DND-41 (cell line): ENCODE data around the gene STXBP6.

Source experiments
- ATAC-seq: fragments of 200-7000 bp; cut with Tn5 transposase; 3 replicates; pipeline ENCODE4 v1.9.1; 2021; ENCODE audit warnings: low read depth; ENCODE audit not compliant: insufficient read depth
- DNase-seq: peaks from one replicate; pipeline ENCODE4 v3.0.0-alpha.2; 2020
- H2AFZ ChIP-seq: 2 replicates; pipeline ENCODE4 v1.6.0; 2012; ENCODE audit warnings: low read depth, low read length
- H3K27ac ChIP-seq: 2 replicates; pipeline ENCODE4 v1.5.1; 2012; ENCODE audit warnings: low read length, inconsistent platforms
- H3K27me3 ChIP-seq: fragments of 200-600 bp; sonication (generic); 2 replicates; pipeline ENCODE4 v1.6.0; 2012; ENCODE audit warnings: low read length, mild to moderate bottlenecking, inconsistent platforms; ENCODE audit not compliant: insufficient read depth, poor library complexity
- H3K36me3 ChIP-seq: 2 replicates; pipeline ENCODE4 v1.5.1; 2012; ENCODE audit warnings: low read length, inconsistent platforms; ENCODE audit not compliant: insufficient read depth
- H3K4me1 ChIP-seq: 2 replicates; pipeline ENCODE4 v1.5.1; 2012; ENCODE audit warnings: mild to moderate bottlenecking, low read length; ENCODE audit not compliant: insufficient read depth
- H3K4me2 ChIP-seq: 2 replicates; pipeline ENCODE4 v1.6.0; 2012; ENCODE audit warnings: mild to moderate bottlenecking, moderate library complexity, low read length, inconsistent platforms; ENCODE audit not compliant: insufficient read depth
- H3K4me3 ChIP-seq, 2 experiments: fragments of 200-600 bp in 1 of 2; shearing (Covaris generic) in 1 of 2; 2 replicates each; pipeline ENCODE4 v1.5.1; 2012 to 2016; ENCODE audit warnings: inconsistent platforms in 2 of 2, low read length in 2 of 2, mild to moderate bottlenecking in 2 of 2, low read depth in 1 of 2, moderate library complexity in 1 of 2
- H3K79me2 ChIP-seq: 2 replicates; pipeline ENCODE4 v1.6.0; 2012; ENCODE audit warnings: low read length, inconsistent platforms; ENCODE audit not compliant: insufficient read depth
- H3K9ac ChIP-seq: 2 replicates; pipeline ENCODE4 v1.6.0; 2012; ENCODE audit warnings: low read depth, mild to moderate bottlenecking, inconsistent platforms, low read length, moderate library complexity
- H3K9me3 ChIP-seq: 2 replicates; pipeline ENCODE4 v1.5.1; 2012; ENCODE audit warnings: low read length, moderate library complexity, mild to moderate bottlenecking, inconsistent platforms; ENCODE audit not compliant: insufficient read depth, severe bottlenecking
- H4K20me1 ChIP-seq: 2 replicates; pipeline ENCODE4 v1.6.0; 2012; ENCODE audit warnings: low read length; ENCODE audit not compliant: insufficient read depth
- EZH2 ChIP-seq: IDR thresholded peaks from 3 replicates; pipeline ENCODE4 v1.6.1; 2012; ENCODE audit warnings: borderline replicate concordance, low read depth, mild to moderate bottlenecking, moderate library complexity, low read length, inconsistent platforms; ENCODE audit not compliant: severe bottlenecking
- TF ChIP-seq, protein P1 (sequence below): IDR thresholded peaks from 2 replicates; pipeline ENCODE4 v1.5.1; 2012; ENCODE audit warnings: borderline replicate concordance, low read length, moderate library complexity, mild to moderate bottlenecking; ENCODE audit not compliant: poor library complexity, severe bottlenecking; ENCODE audit errors: extremely low read depth

STXBP6 gene

GRCh38 chr14:25015761-25016160, 34.2 kb downstream of the STXBP6 start:
- Histone ChIP-seq H3K9ac (no peak overlapping the region), H3K4me1 (no peaks in the 10 kb centered on the region), H2AFZ (no peak overlapping the region), H3K9me3 (no peaks in the 10 kb centered on the region), H3K4me3 (no peak overlapping the region), H4K20me1 (no peaks in the 10 kb centered on the region), H3K4me2 (no peak overlapping the region), H3K27me3 (no peaks in the 10 kb centered on the region), H3K79me2 (no peaks in the 10 kb centered on the region), H3K27ac (no peak overlapping the region), H3K36me3 (no peaks in the 10 kb centered on the region)
- ATAC-seq (no peak), DNase-seq (no peak)
- TF ChIP-seq, protein P1, sequence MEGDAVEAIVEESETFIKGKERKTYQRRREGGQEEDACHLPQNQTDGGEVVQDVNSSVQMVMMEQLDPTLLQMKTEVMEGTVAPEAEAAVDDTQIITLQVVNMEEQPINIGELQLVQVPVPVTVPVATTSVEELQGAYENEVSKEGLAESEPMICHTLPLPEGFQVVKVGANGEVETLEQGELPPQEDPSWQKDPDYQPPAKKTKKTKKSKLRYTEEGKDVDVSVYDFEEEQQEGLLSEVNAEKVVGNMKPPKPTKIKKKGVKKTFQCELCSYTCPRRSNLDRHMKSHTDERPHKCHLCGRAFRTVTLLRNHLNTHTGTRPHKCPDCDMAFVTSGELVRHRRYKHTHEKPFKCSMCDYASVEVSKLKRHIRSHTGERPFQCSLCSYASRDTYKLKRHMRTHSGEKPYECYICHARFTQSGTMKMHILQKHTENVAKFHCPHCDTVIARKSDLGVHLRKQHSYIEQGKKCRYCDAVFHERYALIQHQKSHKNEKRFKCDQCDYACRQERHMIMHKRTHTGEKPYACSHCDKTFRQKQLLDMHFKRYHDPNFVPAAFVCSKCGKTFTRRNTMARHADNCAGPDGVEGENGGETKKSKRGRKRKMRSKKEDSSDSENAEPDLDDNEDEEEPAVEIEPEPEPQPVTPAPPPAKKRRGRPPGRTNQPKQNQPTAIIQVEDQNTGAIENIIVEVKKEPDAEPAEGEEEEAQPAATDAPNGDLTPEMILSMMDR = no peak
- TF ChIP-seq EZH2 = no peak

DNA sequence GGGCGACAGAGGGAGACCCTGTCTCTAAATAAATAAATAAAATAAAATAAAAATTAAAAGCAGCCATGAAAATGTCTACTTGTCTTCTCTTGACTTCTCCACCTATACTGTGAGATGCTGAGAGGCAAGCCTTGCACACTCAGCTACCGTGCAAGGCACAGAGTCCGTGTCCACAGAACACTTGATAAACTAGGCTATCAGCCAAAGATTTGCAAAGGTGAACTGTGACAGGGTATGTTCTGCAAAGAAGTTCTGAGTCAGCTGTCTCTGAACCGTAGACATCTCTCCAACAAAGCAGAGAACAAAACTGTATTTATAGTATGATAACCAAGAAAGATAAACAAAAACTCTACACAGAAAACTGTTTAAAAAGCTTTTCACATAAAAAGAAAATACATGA, 35.5 kb downstream of the STXBP6 start:
- Histone ChIP-seq H3K9ac (no peak overlapping the region), H3K4me1 (no peaks in the 10 kb centered on the region), H3K4me2 (no peak overlapping the region), H3K4me3 (no peak overlapping the region), H3K27ac (no peak overlapping the region), H3K79me2 (no peaks in the 10 kb centered on the region), H4K20me1 (no peaks in the 10 kb centered on the region), H2AFZ (no peak overlapping the region), H3K9me3 (no peaks in the 10 kb centered on the region), H3K27me3 (no peaks in the 10 kb centered on the region), H3K36me3 (no peaks in the 10 kb centered on the region)
- TF ChIP-seq, protein P1 = no peak
- no peak for TF ChIP-seq EZH2
- DNase-seq = no peak
- no peak for ATAC-seq

- ATAC-seq (no peak), DNase-seq (no peak)
- H3K36me3 ChIP-seq = no peaks in the 10 kb centered on the region
- H2AFZ ChIP-seq = no peak overlapping the region
- TF ChIP-seq EZH2 = no peak
- TF ChIP-seq, protein P1 = no peak
- no peaks in the 10 kb centered on the region for H3K79me2 ChIP-seq
- no peak overlapping the region for H3K4me3 ChIP-seq
- no peaks in the 10 kb centered on the region for H3K9me3 ChIP-seq
- H3K4me1 ChIP-seq = no peaks in the 10 kb centered on the region
- no peak overlapping the region for H3K9ac ChIP-seq
- H3K27me3 ChIP-seq = no peaks in the 10 kb centered on the region
- no peak overlapping the region for H3K4me2 ChIP-seq
- no peak overlapping the region for H3K27ac ChIP-seq
- no peaks in the 10 kb centered on the region for H4K20me1 ChIP-seq
These were observed 38.9 kb downstream of the STXBP6 start for GRCh38 chr14:25011095-25011494.

DNA sequence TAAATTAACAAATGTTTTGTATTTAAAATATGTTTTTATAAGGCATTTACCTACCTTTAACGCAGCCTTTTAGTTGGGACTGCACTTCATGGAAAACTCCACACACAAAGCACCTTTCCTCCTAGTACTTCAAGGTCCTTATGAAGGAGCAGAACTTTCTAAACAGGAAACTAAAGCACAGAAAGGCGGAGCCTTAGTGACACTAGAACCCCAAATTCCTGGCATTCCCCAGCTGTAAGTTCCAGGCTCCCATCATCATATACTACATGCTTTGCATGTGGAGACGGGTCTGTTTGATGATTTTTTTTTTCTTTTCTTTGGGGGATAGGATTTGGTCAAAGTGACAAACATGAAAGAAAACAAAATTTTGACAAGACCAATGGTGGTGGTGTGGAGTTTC, 39.5 kb downstream of the STXBP6 start:
- Histone ChIP-seq H3K9me3 (no peaks in the 10 kb centered on the region), H4K20me1 (no peaks in the 10 kb centered on the region), H3K79me2 (no peaks in the 10 kb centered on the region), H3K4me1 (no peaks in the 10 kb centered on the region), H2AFZ (no peak overlapping the region), H3K27me3 (no peaks in the 10 kb centered on the region), H3K4me3 (no peak overlapping the region), H3K36me3 (no peaks in the 10 kb centered on the region), H3K9ac (no peak overlapping the region), H3K4me2 (no peak overlapping the region), H3K27ac (no peak overlapping the region)
- ATAC-seq (no peak), DNase-seq (no peak)
- no peak for TF ChIP-seq EZH2
- TF ChIP-seq, protein P1 = no peak
